ENCODE results near the gene ITSN1. TPM values are rescaled to one million over a fixed set of nuclear protein-coding genes. Genes with fewer than 3 reads are reported as not detected.

The ITSN1 gene
- total and polyA plus RNA-seq, 2 donors from 2014 or later = 8.1 to 42.5 TPM

DNA sequence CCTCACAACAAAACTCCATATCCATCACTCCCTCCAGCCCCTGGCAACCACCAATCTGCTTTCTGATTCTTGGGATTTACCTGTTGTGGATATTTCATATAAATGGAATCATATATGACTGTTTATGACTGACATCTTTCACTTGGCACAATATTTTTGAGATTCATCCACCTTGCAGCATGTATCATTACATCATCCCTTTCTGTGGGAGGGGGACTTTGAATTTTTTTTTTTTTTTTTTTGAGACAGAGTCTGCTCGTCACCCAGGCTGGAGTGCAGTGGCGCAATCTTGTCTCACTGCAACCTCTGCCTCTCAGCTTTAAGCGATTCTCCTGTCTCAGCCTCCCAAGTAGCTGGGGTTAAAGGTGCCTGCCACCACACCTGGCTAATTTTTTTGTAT, 128.2 kb downstream of the ITSN1 start:
- intact Hi-C loops (cut with DNase I) = no loop called here
- no peak for DNase-seq
- no peak for FAIRE-seq

DNA sequence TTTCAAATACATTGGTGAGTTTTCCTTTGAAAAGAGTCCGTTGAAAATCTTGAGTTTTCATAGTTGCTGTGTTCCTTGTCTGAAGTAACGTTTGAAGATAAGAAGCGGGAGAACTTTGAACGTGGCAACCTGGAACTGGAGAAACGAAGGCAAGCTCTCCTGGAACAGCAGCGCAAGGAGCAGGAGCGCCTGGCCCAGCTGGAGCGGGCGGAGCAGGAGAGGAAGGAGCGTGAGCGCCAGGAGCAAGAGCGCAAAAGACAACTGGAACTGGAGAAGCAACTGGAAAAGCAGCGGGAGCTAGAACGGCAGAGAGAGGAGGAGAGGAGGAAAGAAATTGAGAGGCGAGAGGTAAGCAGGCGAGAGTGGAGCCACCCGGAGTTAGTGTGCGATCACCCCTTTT, 129.7 kb downstream of the ITSN1 start:
- DNase-seq (no peak), FAIRE-seq (no peak)
- H3K9me3 ChIP-seq (ENCODE audit: control insufficient read depth in 2 of 3, insufficient read depth in 1 of 3, low read length in 3 of 3) = no peaks in the 10 kb centered on the region
- no peak overlapping the region for H3K4me3 ChIP-seq (ENCODE audit: low read length in 3 of 3)
- H3K36me3 ChIP-seq (ENCODE audit: control insufficient read depth in 2 of 3, insufficient read depth in 3 of 3, low read length in 3 of 3) = peaks cover 5 to 27% (median 17%) of the 10 kb centered on the region in 3 donors
- H3K4me1 ChIP-seq (ENCODE audit: control insufficient read depth in 2 of 3, insufficient read depth in 2 of 3, low read depth in 1 of 3, low read length in 3 of 3) = no peaks in the 10 kb centered on the region
- no peak overlapping the region for H3K27ac ChIP-seq (ENCODE audit: low read depth in 2 of 2, low read length in 2 of 2)
- no peak overlapping the region for H3K9ac ChIP-seq (ENCODE audit: low read length in 3 of 3)
- TF ChIP-seq, protein P1, sequence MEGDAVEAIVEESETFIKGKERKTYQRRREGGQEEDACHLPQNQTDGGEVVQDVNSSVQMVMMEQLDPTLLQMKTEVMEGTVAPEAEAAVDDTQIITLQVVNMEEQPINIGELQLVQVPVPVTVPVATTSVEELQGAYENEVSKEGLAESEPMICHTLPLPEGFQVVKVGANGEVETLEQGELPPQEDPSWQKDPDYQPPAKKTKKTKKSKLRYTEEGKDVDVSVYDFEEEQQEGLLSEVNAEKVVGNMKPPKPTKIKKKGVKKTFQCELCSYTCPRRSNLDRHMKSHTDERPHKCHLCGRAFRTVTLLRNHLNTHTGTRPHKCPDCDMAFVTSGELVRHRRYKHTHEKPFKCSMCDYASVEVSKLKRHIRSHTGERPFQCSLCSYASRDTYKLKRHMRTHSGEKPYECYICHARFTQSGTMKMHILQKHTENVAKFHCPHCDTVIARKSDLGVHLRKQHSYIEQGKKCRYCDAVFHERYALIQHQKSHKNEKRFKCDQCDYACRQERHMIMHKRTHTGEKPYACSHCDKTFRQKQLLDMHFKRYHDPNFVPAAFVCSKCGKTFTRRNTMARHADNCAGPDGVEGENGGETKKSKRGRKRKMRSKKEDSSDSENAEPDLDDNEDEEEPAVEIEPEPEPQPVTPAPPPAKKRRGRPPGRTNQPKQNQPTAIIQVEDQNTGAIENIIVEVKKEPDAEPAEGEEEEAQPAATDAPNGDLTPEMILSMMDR (IDR thresholded peaks at IDR 0.05; ENCODE audit: borderline replicate concordance, extremely low read depth, insufficient read depth) = no peak
- H3K27me3 ChIP-seq (ENCODE audit: control insufficient read depth, insufficient read depth, low read length) = no peaks in the 10 kb centered on the region
- intact Hi-C loops (cut with DNase I) = no loop called here

More for the DNA sequence above, 128.2 kb downstream of the ITSN1 start:
- peaks cover 5 to 30% (median 20%) of the 10 kb centered on the region in 3 donors for H3K36me3 ChIP-seq (ENCODE audit: control insufficient read depth in 2 of 3, insufficient read depth in 3 of 3, low read length in 3 of 3)
- H3K9ac ChIP-seq (ENCODE audit: low read length in 3 of 3) = no peak overlapping the region
- H3K27ac ChIP-seq (ENCODE audit: low read depth in 2 of 2, low read length in 2 of 2) = no peak overlapping the region
- H3K27me3 ChIP-seq (ENCODE audit: control insufficient read depth, insufficient read depth, low read length) = no peaks in the 10 kb centered on the region
- TF ChIP-seq, protein P1 (IDR thresholded peaks at IDR 0.05; ENCODE audit: borderline replicate concordance, extremely low read depth, insufficient read depth) = no peak
- no peak overlapping the region for H3K4me3 ChIP-seq (ENCODE audit: low read length in 3 of 3)
- no peaks in the 10 kb centered on the region for H3K9me3 ChIP-seq (ENCODE audit: control insufficient read depth in 2 of 3, insufficient read depth in 1 of 3, low read length in 3 of 3)
- no peaks in the 10 kb centered on the region for H3K4me1 ChIP-seq (ENCODE audit: control insufficient read depth in 2 of 3, insufficient read depth in 2 of 3, low read depth in 1 of 3, low read length in 3 of 3)

DNA sequence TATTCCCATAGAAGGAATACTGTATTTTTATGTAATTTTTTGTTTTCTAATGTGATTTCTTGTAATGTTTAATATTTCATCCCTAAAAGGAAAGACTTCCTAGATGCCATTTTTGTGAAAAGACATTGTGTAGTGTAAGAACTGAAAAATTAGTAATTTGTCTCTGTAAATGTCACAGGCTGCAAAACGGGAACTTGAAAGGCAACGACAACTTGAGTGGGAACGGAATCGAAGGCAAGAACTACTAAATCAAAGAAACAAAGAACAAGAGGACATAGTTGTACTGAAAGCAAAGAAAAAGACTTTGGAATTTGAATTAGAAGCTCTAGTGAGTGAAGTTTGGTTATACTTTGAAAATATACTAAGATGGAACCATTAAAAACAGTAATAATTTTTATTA, 132.2 kb downstream of the ITSN1 start:
- Histone ChIP-seq H3K4me3 (ENCODE audit: low read length in 3 of 3) (no peak overlapping the region), H3K9me3 (ENCODE audit: control insufficient read depth in 2 of 3, insufficient read depth in 1 of 3, low read length in 3 of 3) (no peaks in the 10 kb centered on the region), H3K27ac (ENCODE audit: low read depth in 2 of 2, low read length in 2 of 2) (no peak overlapping the region), H3K4me1 (ENCODE audit: control insufficient read depth in 2 of 3, insufficient read depth in 2 of 3, low read depth in 1 of 3, low read length in 3 of 3) (no peaks in the 10 kb centered on the region), H3K36me3 (ENCODE audit: control insufficient read depth in 2 of 3, insufficient read depth in 3 of 3, low read length in 3 of 3) (peaks cover 6 to 22% (median 17%) of the 10 kb centered on the region in 3 donors), H3K9ac (ENCODE audit: low read length in 3 of 3) (no peak overlapping the region), H3K27me3 (ENCODE audit: control insufficient read depth, insufficient read depth, low read length) (no peaks in the 10 kb centered on the region)
- intact Hi-C loops (cut with DNase I) = no loop called here
- DNase-seq (no peak), FAIRE-seq (no peak)
- TF ChIP-seq, protein P1 (IDR thresholded peaks at IDR 0.05; ENCODE audit: borderline replicate concordance, extremely low read depth, insufficient read depth) = no peak
